Keratinocyte (primary cell): ENCODE measurements around the gene HINT2. TPM values are rescaled to one million over a fixed set of nuclear protein-coding genes. Genes with fewer than 3 reads are reported as not detected.

Experiments used
- DNase-seq: peaks from one replicate; pipeline ENCODE4 v3.0.0-alpha.2; 2011; ENCODE audit warnings: low read depth, missing footprints, low spot score
- FAIRE-seq: peaks from 2 replicates; lab custom pipeline; 2011; peaks lifted over from hg19 to GRCh38; lab: Jason Lieb, UNC
- H2AFZ ChIP-seq: 2 replicates; pipeline ENCODE4 v1.6.0; 2012; ENCODE audit warnings: low read length, control low read depth, inconsistent platforms; ENCODE audit not compliant: control insufficient read depth
- H3K27ac ChIP-seq: 2 replicates; pipeline ENCODE4 v1.5.1; 2011; ENCODE audit warnings: low read length; ENCODE audit not compliant: control insufficient read depth, insufficient read depth
- H3K27me3 ChIP-seq: 3 replicates; pipeline ENCODE4 v1.6.0; 2011; ENCODE audit warnings: low read length; ENCODE audit not compliant: control insufficient read depth, insufficient read depth; ENCODE audit errors: extremely low read depth
- H3K36me3 ChIP-seq, 2 experiments: 2 replicates in 1 of 2; 3 replicates in 1 of 2; pipeline ENCODE4 v1.5.1; 2011; ENCODE audit warnings: low read length in 2 of 2, mild to moderate bottlenecking in 1 of 2; ENCODE audit not compliant: control insufficient read depth in 2 of 2, insufficient read depth in 2 of 2; ENCODE audit errors: extremely low read depth in 1 of 2
- H3K4me1 ChIP-seq: 3 replicates; pipeline ENCODE4 v1.5.1; 2011; ENCODE audit warnings: low read length; ENCODE audit not compliant: control insufficient read depth, insufficient read depth; ENCODE audit errors: extremely low read depth
- H3K4me2 ChIP-seq: 3 replicates; pipeline ENCODE4 v1.6.0; 2011; ENCODE audit warnings: low read depth, low read length; ENCODE audit not compliant: control insufficient read depth, insufficient read depth; ENCODE audit errors: extremely low read depth
- H3K4me3 ChIP-seq, 3 experiments: fragments of 200-600 bp in 1 of 3; sonication (generic) in 1 of 3; 2 replicates in 2 of 3; 3 replicates in 1 of 3; pipeline ENCODE4 v1.5.1; 2011 to 2016; ENCODE audit warnings: low read length in 3 of 3, mild to moderate bottlenecking in 3 of 3, control low read depth in 2 of 3, inconsistent platforms in 1 of 3, low read depth in 1 of 3, mixed read lengths in 1 of 3, mixed run types in 1 of 3, moderate library complexity in 1 of 3; ENCODE audit not compliant: control insufficient read depth in 2 of 3, insufficient read depth in 2 of 3; ENCODE audit errors: extremely low read depth in 1 of 3
- H3K79me2 ChIP-seq: 2 replicates; pipeline ENCODE4 v1.6.0; 2012; ENCODE audit warnings: low read length; ENCODE audit not compliant: control insufficient read depth, insufficient read depth
- H3K9ac ChIP-seq: 3 replicates; pipeline ENCODE4 v1.6.0; 2011; ENCODE audit warnings: low read length; ENCODE audit not compliant: control insufficient read depth, insufficient read depth; ENCODE audit errors: extremely low read depth
- H3K9me1 ChIP-seq: 3 replicates; pipeline ENCODE4 v1.6.0; 2011; ENCODE audit warnings: low read length; ENCODE audit not compliant: control insufficient read depth, insufficient read depth; ENCODE audit errors: extremely low read depth
- H3K9me3 ChIP-seq: 2 replicates; pipeline ENCODE4 v1.5.1; 2012; ENCODE audit warnings: low read depth, low read length; ENCODE audit not compliant: control insufficient read depth
- H4K20me1 ChIP-seq: 3 replicates; pipeline ENCODE4 v1.6.0; 2011; ENCODE audit warnings: low read length; ENCODE audit not compliant: control insufficient read depth, insufficient read depth; ENCODE audit errors: extremely low read depth
- EZH2 ChIP-seq: IDR thresholded peaks from one replicate; pipeline ENCODE4 v1.6.1; 2012; ENCODE audit warnings: inconsistent platforms, mild to moderate bottlenecking, low read length, moderate library complexity
- dilution Hi-C: fragments of 300-500 bp; cut with MboI; formaldehyde crosslinking; loops from one replicate; pipeline ENCODE4 v1.7.0; 2020; ENCODE audit warnings: low sequenced_read_pairs; ENCODE audit not compliant: extremely low pct_ligation_motif_present
- polyA plus RNA-seq, 5 experiments: library from polyadenylated mRNA; depleted of rRNA in 3 of 5; stranded (reverse) in 3 of 5; stranded (forward) in 1 of 5; unstranded in 1 of 5; fragments of >200 nt; gene quantifications; 1 replicate in 1 of 5; 2 replicates in 3 of 5; 3 replicates in 1 of 5; pipeline versions ENCODE4 v1.2.1 to v1.2.3, GENCODE V29; 2011 to 2012; ENCODE audit warnings: missing spikeins in 2 of 5, low read depth in 1 of 5, low replicate concordance in 1 of 5
- TF ChIP-seq, protein P1 (sequence below), 3 experiments: IDR thresholded peaks in 1 of 3; conservative IDR thresholded peaks in 1 of 3; optimal IDR thresholded peaks in 1 of 3; 2 replicates in 2 of 3; 3 replicates in 1 of 3; pipeline versions ENCODE3 to v1.5.1; 2011; ENCODE audit warnings: low read length in 3 of 3, mild to moderate bottlenecking in 3 of 3, moderate library complexity in 2 of 3, control low read depth in 1 of 3, inconsistent platforms in 1 of 3; ENCODE audit not compliant: insufficient read depth in 2 of 3; ENCODE audit errors: extremely low read depth in 1 of 3

Gene HINT2
- polyA plus RNA-seq, 1 donor (not counting 4 experiments of a cell fraction or from before 2014, with no cell fraction given), result 16.6 TPM

DNA sequence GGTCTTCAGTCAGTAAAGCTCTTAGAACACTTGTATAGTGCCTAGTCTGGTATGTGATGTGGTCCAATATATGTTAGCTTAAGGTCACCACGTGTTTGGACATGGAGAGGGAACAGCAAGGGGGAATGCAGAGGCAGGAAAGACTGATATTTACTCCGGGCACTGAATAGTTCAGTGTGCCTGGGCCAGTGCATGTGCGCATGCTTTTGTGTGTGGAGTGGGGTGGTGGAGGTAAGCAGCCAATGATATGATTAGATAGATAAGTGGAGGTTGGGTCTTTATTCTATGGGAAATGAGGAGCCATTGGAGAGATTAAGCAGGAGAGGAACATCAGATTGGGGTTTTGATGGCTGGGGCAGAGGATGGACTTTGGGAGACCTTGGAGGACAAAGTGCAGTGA is 41.4 kb upstream of the HINT2 start:
- TF ChIP-seq, protein P1, sequence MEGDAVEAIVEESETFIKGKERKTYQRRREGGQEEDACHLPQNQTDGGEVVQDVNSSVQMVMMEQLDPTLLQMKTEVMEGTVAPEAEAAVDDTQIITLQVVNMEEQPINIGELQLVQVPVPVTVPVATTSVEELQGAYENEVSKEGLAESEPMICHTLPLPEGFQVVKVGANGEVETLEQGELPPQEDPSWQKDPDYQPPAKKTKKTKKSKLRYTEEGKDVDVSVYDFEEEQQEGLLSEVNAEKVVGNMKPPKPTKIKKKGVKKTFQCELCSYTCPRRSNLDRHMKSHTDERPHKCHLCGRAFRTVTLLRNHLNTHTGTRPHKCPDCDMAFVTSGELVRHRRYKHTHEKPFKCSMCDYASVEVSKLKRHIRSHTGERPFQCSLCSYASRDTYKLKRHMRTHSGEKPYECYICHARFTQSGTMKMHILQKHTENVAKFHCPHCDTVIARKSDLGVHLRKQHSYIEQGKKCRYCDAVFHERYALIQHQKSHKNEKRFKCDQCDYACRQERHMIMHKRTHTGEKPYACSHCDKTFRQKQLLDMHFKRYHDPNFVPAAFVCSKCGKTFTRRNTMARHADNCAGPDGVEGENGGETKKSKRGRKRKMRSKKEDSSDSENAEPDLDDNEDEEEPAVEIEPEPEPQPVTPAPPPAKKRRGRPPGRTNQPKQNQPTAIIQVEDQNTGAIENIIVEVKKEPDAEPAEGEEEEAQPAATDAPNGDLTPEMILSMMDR (optimal IDR thresholded peaks at IDR 0.05 in 1 of 3, IDR thresholded peaks at IDR 0.05 in 1 of 3, conservative IDR thresholded peaks at IDR 0.05 in 1 of 3; ENCODE audit: extremely low read depth in 1 of 3, insufficient read depth in 2 of 3, low read length in 3 of 3), result no peak
- TF ChIP-seq EZH2, result no peak
- dilution Hi-C loops, result no loop called here

DNA sequence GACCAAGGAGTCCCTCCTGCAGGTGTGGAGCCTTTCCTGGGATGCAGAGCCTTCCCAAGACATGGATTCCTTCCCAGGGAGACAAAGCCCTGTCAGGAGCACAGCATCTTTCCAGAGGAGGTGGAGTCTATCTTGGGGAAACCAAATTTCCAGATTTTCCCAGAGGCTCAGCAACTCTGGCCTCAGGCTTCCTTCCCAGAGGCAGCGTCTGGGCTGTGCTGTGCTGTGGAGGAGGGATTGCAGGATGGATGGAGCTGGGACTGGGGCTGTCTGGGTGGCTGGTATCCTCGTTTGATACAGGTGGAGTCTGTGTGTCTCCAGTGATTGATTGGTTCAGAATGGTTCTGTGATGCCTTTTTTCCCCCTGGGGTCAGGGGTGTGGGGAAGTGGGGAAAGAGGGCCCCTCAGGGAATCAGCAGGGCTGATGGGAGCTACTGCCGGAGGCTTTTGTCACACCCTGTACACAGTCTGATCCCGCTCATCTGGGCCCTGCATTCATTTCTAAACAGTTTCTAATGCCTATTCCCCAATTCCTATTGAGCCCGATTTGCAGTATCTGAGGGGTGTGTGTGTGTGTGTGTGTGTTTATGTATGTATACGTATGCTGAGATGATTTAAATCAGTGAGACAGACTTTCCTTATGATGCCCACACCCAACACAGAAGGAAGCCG is 39.4 kb upstream of the HINT2 start:
- H3K27me3 ChIP-seq, result peaks cover 14% of the 10 kb centered on the region
- dilution Hi-C loops, result no loop called here

More for the DNA sequence above, 41.4 kb upstream of the HINT2 start:
- Histone ChIP-seq H2AFZ (no peak overlapping the region), H3K36me3 (no peaks in the 10 kb centered on the region), H3K9me3 (no peaks in the 10 kb centered on the region), H3K9ac (no peak overlapping the region), H3K4me1 (no peaks in the 10 kb centered on the region), H3K4me2 (no peak overlapping the region), H3K4me3 (no peak overlapping the region), H4K20me1 (no peaks in the 10 kb centered on the region), H3K79me2 (no peaks in the 10 kb centered on the region), H3K9me1 (no peaks in the 10 kb centered on the region), H3K27ac (no peak overlapping the region), H3K27me3 (peaks cover 17% of the 10 kb centered on the region)
- FAIRE-seq, result no peak
- DNase-seq, result no peak

More for the DNA sequence above, 39.4 kb upstream of the HINT2 start:
- Histone ChIP-seq H3K4me3 (no peak overlapping the region), H2AFZ (no peak overlapping the region), H3K9ac (no peak overlapping the region), H4K20me1 (no peaks in the 10 kb centered on the region), H3K79me2 (no peaks in the 10 kb centered on the region), H3K4me2 (no peak overlapping the region), H3K4me1 (no peaks in the 10 kb centered on the region), H3K36me3 (peaks cover 0 to 1% of the 10 kb centered on the region in 2 experiments), H3K9me1 (no peaks in the 10 kb centered on the region), H3K27ac (no peak overlapping the region), H3K9me3 (no peaks in the 10 kb centered on the region)
- TF ChIP-seq EZH2, result no peak
- TF ChIP-seq, protein P1 (optimal IDR thresholded peaks at IDR 0.05 in 1 of 3, IDR thresholded peaks at IDR 0.05 in 1 of 3, conservative IDR thresholded peaks at IDR 0.05 in 1 of 3; ENCODE audit: extremely low read depth in 1 of 3, insufficient read depth in 2 of 3, low read length in 3 of 3), result no peak
- no peak for DNase-seq
- no peak for FAIRE-seq
